Measurements from ENCODE around the gene CAPN15.
A peak's percentile ranks its signal among the peaks of the same experiment; 100 is the strongest.

The CAPN15 gene

GRCh38 chr16:578232-578869 is 50.8 kb downstream of the CAPN15 start (continued):
- no peak for TF ChIP-seq CSRNP3 (CRISPR knock-in tag; IDR thresholded peaks at IDR 0.05)
- no peak for TF ChIP-seq CSDC2 (CRISPR knock-in tag; IDR thresholded peaks at IDR 0.05)

DNA sequence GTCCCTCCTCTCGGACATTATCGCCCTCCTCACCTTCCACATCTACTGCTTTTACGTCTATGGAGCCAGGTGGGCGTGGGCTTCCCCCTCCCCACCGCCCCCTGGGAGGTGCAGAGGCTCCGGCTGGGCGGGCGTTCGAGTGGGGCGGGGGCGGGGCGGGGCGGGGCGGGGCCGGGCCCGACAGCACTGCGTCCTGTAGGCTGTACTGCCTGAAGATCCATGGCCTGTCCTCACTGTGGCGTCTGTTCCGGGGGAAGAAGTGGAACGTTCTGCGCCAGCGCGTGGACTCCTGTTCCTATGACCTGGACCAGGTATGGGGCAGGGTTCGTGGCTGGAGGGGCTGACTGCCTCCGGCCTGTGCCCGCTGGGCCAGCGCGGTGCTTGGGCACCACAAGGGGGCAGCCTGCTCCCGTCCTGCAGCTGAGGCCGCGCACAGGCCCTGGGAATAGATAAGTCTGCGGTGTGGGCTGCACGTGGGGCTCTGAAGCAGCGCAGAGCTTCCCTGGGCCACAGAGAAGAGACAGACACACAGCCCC is 51.4 kb downstream of the CAPN15 start:
- no peak for TF ChIP-seq ZFP30 (CRISPR knock-in tag; IDR thresholded peaks at IDR 0.05)
- no peak for TF ChIP-seq ZNF565 (CRISPR knock-in tag; conservative IDR thresholded peaks at IDR 0.05; ENCODE audit: low read depth)
- no peak for TF ChIP-seq CSDC2 (CRISPR knock-in tag; IDR thresholded peaks at IDR 0.05)
- no peak for TF ChIP-seq CSRNP3 (CRISPR knock-in tag; IDR thresholded peaks at IDR 0.05)
- TF ChIP-seq RARB (CRISPR knock-in tag; IDR thresholded peaks at IDR 0.05) = no peak
- TF ChIP-seq GLIS3 (CRISPR knock-in tag; IDR thresholded peaks at IDR 0.05) = no peak
- TF ChIP-seq ZFP3 (CRISPR knock-in tag; IDR thresholded peaks at IDR 0.05) = no peak
- TF ChIP-seq, protein P1, sequence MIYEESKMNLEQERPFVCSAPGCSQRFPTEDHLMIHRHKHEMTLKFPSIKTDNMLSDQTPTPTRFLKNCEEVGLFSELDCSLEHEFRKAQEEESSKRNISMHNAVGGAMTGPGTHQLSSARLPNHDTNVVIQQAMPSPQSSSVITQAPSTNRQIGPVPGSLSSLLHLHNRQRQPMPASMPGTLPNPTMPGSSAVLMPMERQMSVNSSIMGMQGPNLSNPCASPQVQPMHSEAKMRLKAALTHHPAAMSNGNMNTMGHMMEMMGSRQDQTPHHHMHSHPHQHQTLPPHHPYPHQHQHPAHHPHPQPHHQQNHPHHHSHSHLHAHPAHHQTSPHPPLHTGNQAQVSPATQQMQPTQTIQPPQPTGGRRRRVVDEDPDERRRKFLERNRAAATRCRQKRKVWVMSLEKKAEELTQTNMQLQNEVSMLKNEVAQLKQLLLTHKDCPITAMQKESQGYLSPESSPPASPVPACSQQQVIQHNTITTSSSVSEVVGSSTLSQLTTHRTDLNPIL (CRISPR knock-in tag; IDR thresholded peaks at IDR 0.05; ENCODE audit: low read depth) = no peak
- no peak for TF ChIP-seq OSR1 (CRISPR knock-in tag; IDR thresholded peaks at IDR 0.05)
- TF ChIP-seq, protein P2, sequence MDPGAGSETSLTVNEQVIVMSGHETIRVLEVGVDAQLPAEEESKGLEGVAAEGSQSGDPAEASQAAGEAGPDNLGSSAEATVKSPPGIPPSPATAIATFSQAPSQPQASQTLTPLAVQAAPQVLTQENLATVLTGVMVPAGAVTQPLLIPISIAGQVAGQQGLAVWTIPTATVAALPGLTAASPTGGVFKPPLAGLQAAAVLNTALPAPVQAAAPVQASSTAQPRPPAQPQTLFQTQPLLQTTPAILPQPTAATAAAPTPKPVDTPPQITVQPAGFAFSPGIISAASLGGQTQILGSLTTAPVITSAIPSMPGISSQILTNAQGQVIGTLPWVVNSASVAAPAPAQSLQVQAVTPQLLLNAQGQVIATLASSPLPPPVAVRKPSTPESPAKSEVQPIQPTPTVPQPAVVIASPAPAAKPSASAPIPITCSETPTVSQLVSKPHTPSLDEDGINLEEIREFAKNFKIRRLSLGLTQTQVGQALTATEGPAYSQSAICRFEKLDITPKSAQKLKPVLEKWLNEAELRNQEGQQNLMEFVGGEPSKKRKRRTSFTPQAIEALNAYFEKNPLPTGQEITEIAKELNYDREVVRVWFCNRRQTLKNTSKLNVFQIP (CRISPR knock-in tag; IDR thresholded peaks at IDR 0.05; ENCODE audit: borderline replicate concordance, low read depth) = no peak
- ATAC-seq = peak; percentile 55

DNA sequence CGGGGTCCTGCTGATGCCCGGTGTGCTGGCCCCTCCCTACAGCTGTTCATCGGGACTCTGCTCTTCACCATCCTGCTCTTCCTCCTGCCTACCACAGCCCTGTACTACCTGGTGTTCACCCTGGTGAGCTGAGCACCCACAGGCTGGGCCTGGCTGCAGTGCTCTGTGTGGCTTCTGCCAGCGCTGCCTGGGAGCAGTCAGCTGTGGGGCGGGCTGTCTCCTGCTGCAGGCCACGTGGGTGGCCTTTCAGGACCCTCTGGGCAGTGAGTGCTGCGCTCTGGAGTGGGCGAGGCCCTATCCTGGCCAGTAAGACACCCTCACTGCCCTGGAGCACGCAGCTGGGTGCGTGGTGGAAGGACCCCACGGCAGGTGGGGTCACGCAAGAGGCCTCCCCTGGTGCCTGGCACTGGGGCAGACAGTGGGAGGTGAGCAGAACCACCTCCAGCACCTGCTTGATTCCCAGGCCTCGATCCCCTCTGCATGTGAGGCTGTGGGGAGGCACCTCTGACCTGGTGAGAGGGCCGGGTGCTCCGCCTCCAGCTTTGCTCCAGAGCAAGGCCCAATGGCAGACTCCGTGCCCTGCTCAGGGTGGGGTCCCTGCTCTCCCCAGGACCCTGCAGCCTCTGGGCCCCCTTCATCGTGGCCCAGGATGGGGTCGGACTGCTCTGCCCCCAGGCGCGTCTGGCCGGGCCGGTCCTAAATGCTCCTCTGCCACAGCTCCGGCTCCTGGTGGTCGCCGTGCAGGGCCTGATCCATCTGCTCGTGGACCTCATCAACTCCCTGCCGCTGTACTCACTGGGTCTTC is 52.8 kb downstream of the CAPN15 start:
- no peak for TF ChIP-seq ISL1 (CRISPR knock-in tag; IDR thresholded peaks at IDR 0.05)
- TF ChIP-seq, protein P2 (CRISPR knock-in tag; IDR thresholded peaks at IDR 0.05; ENCODE audit: borderline replicate concordance, low read depth) = no peak
- TF ChIP-seq CSRNP3 (CRISPR knock-in tag; IDR thresholded peaks at IDR 0.05) = no peak
- ATAC-seq = no peak

DNA sequence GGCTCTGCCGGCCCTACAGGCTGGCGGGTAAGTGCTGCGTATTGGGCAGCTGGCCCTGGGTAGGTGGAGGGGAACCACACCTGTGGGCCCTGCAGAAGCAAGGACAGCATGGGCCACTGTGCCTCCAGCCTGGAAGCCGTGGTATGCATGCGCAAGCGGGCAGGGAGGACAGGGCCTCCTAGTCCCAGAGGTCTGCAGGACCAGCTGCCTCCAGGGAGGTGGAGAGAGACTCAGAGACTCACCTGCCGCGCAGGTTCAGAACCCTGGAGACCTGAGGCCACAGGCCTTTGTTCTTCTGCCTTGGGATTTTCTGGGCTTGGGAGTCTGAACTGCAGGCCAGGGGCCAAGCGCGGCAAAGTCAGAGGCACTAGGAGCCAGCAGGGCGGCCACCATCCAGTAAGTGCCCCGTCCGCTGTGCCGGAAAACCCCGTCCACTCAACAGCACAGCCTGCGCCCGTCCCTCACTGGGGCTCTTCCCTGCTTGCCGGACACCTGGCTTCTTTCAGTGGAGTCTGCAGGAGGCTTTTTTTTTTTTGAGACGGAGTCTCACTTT is 53.5 kb downstream of the CAPN15 start:
- TF ChIP-seq CSDC2 (CRISPR knock-in tag; IDR thresholded peaks at IDR 0.05) = no peak
- no peak for TF ChIP-seq TCF4 (CRISPR knock-in tag; IDR thresholded peaks at IDR 0.05; ENCODE audit: borderline replicate concordance)
- no peak for TF ChIP-seq ZFP30 (CRISPR knock-in tag; IDR thresholded peaks at IDR 0.05)
- no peak for TF ChIP-seq TSHZ2 (CRISPR knock-in tag; IDR thresholded peaks at IDR 0.05)
- no peak for TF ChIP-seq BACH2 (CRISPR knock-in tag; IDR thresholded peaks at IDR 0.05; ENCODE audit: borderline replicate concordance)
- no peak for TF ChIP-seq ESRRG (CRISPR knock-in tag; IDR thresholded peaks at IDR 0.05)
- ATAC-seq = no peak
